Measurements from ENCODE around the gene USPL1.

DNA sequence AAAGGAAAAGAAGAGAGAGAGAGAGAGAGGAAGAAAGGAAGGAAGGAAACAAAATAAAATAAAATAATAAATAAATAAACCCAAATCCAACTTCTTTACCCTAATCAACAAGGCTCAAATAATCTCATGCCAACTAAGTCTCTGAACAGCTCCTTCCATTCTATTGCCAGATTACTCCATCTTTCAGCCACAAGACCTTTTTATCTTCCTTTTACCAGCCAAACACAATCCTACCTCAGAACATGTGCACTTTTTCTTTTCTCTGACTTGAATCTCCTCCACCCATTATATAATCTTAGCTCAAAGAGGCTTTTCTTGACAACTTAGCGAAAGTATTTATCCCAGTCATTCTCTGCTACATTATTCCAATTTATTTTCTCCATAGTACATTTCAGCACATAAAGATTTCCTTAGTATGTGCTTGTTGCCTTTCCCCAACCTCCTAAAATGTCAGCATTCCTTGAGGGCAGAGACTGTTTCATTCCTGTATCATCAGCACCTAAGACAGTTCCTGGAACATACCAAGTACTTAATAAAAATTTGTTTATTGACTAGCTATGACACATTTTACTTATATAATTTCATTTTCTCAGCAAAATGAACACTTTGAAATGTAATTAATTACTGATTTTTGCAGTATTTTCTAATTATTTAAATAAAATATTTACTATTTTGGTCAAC is 33.5 kb upstream of the USPL1 start:
- TF ChIP-seq, protein P1, sequence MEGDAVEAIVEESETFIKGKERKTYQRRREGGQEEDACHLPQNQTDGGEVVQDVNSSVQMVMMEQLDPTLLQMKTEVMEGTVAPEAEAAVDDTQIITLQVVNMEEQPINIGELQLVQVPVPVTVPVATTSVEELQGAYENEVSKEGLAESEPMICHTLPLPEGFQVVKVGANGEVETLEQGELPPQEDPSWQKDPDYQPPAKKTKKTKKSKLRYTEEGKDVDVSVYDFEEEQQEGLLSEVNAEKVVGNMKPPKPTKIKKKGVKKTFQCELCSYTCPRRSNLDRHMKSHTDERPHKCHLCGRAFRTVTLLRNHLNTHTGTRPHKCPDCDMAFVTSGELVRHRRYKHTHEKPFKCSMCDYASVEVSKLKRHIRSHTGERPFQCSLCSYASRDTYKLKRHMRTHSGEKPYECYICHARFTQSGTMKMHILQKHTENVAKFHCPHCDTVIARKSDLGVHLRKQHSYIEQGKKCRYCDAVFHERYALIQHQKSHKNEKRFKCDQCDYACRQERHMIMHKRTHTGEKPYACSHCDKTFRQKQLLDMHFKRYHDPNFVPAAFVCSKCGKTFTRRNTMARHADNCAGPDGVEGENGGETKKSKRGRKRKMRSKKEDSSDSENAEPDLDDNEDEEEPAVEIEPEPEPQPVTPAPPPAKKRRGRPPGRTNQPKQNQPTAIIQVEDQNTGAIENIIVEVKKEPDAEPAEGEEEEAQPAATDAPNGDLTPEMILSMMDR (IDR thresholded peaks at IDR 0.05): no peak
- TF ChIP-seq POLR2AphosphoS5 (IDR thresholded peaks at IDR 0.05) (no peak), EP300 (IDR thresholded peaks at IDR 0.05) (no peak)
